Endothelial cell (in vitro differentiated cells): ENCODE data around the gene GLIPR1L1. TPM values are rescaled to one million over a fixed set of nuclear protein-coding genes. Genes with fewer than 3 reads are reported as not detected.

Source experiments
- DNase-seq: peaks from one replicate; pipeline ENCODE4 v3.0.0; 2021; ENCODE audit warnings: low spot score
- H3K27ac Mint-ChIP-seq: one replicate; pipeline ENCODE4 v1.8.0; 2021; ENCODE audit warnings: mixed read lengths, inconsistent platforms; ENCODE audit not compliant: unreplicated experiment
- H3K27me3 Mint-ChIP-seq: one replicate; pipeline ENCODE4 v1.8.0; 2021; ENCODE audit warnings: mild to moderate bottlenecking, moderate library complexity, mixed read lengths, inconsistent platforms; ENCODE audit not compliant: unreplicated experiment
- H3K36me3 Mint-ChIP-seq: one replicate; pipeline ENCODE4 v1.8.0; 2021; ENCODE audit warnings: mild to moderate bottlenecking, low read depth, mixed read lengths, inconsistent platforms; ENCODE audit not compliant: unreplicated experiment
- H3K4me1 Mint-ChIP-seq: one replicate; pipeline ENCODE4 v1.8.0; 2021; ENCODE audit warnings: mild to moderate bottlenecking, mixed read lengths, inconsistent platforms; ENCODE audit not compliant: unreplicated experiment
- H3K4me3 Mint-ChIP-seq: one replicate; pipeline ENCODE4 v1.8.0; 2021; ENCODE audit warnings: mild to moderate bottlenecking, mixed read lengths, inconsistent platforms; ENCODE audit not compliant: unreplicated experiment
- H3K9me3 Mint-ChIP-seq: one replicate; pipeline ENCODE4 v1.8.0; 2021; ENCODE audit warnings: mixed read lengths, inconsistent platforms; ENCODE audit not compliant: unreplicated experiment
- total RNA-seq: library from RNA; stranded (reverse); fragmentation: NEBNext Ultra II Directional; extraction: Animal tissue kit (Norgen Biotek cat#: 25700); gene quantifications from one replicate; pipeline ENCODE4 v1.2.1, GENCODE V29; 2021; ENCODE audit not compliant: unreplicated experiment
- TF ChIP-seq, protein P1 (sequence below): fragments of 200-600 bp; sonication (generic); IDR thresholded peaks from one replicate; pipeline ENCODE4 v1.5.0; 2021; ENCODE audit warnings: antibody characterized with exemption; ENCODE audit not compliant: unreplicated experiment

The GLIPR1L1 gene
- total RNA-seq, 1 donor from 2014 or later, result not detected

DNA sequence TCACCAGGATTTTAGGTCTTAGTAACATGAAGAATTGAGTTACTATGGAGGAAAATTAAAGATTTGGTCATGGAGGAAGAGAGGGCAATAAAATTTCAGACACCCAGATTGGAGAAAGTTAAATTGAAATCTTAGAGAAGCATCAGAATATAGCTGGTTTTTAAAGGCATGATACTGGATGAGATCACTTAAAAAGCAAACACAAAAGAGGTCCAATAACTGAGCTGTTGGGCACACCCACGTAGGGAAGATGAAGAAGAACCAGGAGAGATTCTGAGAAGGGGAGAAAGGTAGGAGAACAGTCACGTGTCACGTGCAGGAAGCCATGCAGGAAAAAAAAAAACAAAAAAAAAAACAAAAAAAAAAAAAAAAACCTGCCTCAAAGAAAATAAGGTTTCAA, 23.1 kb upstream of the GLIPR1L1 start:
- Mint-ChIP-seq H3K27me3 (peaks cover 3% of the 10 kb centered on the region), H3K4me3 (no peak overlapping the region), H3K9me3 (no peaks in the 10 kb centered on the region), H3K36me3 (no peaks in the 10 kb centered on the region), H3K4me1 (no peaks in the 10 kb centered on the region), H3K27ac (no peak overlapping the region)
- no peak for DNase-seq
- TF ChIP-seq, protein P1, sequence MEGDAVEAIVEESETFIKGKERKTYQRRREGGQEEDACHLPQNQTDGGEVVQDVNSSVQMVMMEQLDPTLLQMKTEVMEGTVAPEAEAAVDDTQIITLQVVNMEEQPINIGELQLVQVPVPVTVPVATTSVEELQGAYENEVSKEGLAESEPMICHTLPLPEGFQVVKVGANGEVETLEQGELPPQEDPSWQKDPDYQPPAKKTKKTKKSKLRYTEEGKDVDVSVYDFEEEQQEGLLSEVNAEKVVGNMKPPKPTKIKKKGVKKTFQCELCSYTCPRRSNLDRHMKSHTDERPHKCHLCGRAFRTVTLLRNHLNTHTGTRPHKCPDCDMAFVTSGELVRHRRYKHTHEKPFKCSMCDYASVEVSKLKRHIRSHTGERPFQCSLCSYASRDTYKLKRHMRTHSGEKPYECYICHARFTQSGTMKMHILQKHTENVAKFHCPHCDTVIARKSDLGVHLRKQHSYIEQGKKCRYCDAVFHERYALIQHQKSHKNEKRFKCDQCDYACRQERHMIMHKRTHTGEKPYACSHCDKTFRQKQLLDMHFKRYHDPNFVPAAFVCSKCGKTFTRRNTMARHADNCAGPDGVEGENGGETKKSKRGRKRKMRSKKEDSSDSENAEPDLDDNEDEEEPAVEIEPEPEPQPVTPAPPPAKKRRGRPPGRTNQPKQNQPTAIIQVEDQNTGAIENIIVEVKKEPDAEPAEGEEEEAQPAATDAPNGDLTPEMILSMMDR, result no peak

DNA sequence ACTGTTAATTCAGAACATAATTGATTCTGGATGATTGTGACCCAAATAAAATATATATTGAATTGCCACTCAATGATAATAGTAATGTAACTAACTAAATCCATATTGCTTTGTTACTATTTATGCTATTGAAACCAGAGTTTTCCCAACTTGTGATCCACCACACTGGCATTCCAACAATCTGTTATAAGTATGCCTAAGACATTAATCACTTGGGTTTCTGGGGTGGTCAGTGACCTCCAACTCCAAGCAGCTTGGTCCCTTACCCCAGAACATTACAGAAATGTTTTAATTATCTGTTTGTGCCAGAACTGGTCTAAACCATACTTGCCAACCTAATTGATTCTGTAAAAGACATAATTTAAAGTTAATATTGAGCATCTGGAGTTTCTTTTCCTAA, 19.0 kb upstream of the GLIPR1L1 start:
- Mint-ChIP-seq H3K9me3 (no peaks in the 10 kb centered on the region), H3K4me1 (no peaks in the 10 kb centered on the region), H3K4me3 (no peak overlapping the region), H3K27ac (no peak overlapping the region), H3K27me3 (no peaks in the 10 kb centered on the region), H3K36me3 (no peaks in the 10 kb centered on the region)
- DNase-seq, result no peak
- TF ChIP-seq, protein P1, result no peak

DNA sequence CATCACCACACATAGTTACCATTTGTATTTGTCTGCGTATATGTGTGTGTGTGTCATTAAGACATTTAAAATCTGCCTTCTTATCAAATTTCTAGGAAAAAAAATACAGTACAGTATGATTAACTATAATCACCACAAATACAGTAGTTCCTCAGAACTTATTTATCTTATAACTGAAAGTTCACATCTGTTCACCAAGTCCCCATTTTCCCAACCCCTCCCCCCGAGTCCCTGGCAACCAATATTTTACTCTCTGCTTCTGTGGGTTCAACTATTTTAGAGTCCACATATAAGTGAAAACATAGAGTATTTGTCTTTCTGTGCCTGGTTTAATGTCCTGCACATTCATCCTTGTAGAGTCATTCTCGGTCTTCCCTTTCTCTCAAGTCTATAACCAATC, 16.7 kb upstream of the GLIPR1L1 start:
- Mint-ChIP-seq H3K27ac (no peak overlapping the region), H3K36me3 (no peaks in the 10 kb centered on the region), H3K4me1 (no peaks in the 10 kb centered on the region), H3K27me3 (no peaks in the 10 kb centered on the region), H3K9me3 (no peaks in the 10 kb centered on the region), H3K4me3 (no peak overlapping the region)
- TF ChIP-seq, protein P1, result no peak
- no peak for DNase-seq

DNA sequence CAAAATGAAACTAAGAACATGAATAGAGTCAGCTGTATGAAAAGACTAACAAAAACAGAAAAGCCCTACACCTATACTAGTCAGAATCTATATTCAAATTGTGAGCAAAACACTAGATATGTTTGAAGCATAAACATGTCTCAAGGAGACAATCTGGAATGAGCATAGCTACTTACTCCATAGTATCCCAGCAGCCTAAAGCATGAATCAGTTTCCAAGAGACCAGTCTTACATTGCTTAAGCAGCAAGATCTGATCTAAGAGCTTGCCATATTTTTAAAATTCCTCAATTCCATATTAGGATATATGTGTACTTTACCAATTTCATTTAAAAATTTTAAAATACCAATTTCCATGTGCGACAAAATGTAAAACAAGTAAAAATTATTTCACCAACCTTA, 12.0 kb upstream of the GLIPR1L1 start:
- H3K4me1 Mint-ChIP-seq, result no peaks in the 10 kb centered on the region
- TF ChIP-seq, protein P1, result no peak
- H3K4me3 Mint-ChIP-seq, result no peak overlapping the region
- no peaks in the 10 kb centered on the region for H3K9me3 Mint-ChIP-seq
- H3K36me3 Mint-ChIP-seq, result no peaks in the 10 kb centered on the region
- no peak overlapping the region for H3K27ac Mint-ChIP-seq
- no peaks in the 10 kb centered on the region for H3K27me3 Mint-ChIP-seq
- DNase-seq, result no peak

DNA sequence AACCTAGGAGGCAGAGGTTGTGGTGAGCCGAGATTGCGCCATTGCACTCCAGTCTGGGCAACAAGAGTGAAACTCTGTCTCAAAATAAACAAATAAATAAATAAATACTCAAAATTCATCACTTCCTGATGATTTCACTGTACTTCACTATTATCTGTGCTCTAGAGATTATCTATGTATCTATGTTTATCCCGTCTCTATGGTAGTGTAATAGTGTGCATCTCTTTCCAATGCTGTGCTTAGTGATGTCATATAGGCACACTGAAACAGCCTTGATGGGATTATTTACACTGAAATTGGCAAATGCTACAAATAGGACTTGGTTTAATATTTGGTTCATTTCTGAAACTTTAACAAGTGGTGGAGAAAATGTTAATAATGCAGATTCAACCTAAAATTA, 10.8 kb upstream of the GLIPR1L1 start:
- Mint-ChIP-seq H3K4me3 (no peak overlapping the region), H3K9me3 (no peaks in the 10 kb centered on the region), H3K36me3 (no peaks in the 10 kb centered on the region), H3K27me3 (no peaks in the 10 kb centered on the region), H3K27ac (no peak overlapping the region), H3K4me1 (no peaks in the 10 kb centered on the region)
- TF ChIP-seq, protein P1, result no peak
- no peak for DNase-seq
